ENCODE data around the gene SCFD1. TPM values are rescaled to one million over a fixed set of nuclear protein-coding genes. Genes with fewer than 3 reads are reported as not detected.

The SCFD1 gene
- total and polyA plus RNA-seq, 10 of the 15 experiments (the other 5 are each of a cell fraction or from before 2014, with no cell fraction given), result 61.5 to 98.4 (median 82.5) TPM

- TF ChIP-seq ZNF687 (IDR thresholded peaks at IDR 0.05) (no peak), ELK1 (IDR thresholded peaks at IDR 0.05; ENCODE audit: low read depth, low read length) (no peak)
Measured at GRCh38 chr14:30585204-30585603, 36.9 kb upstream of the SCFD1 start (continued).

- in situ Hi-C loops (cut with MboI) (no loop called here), intact Hi-C loops (cut with micrococcal nuclease; ENCODE audit: unreplicated experiment) (no loop called here)
- Histone ChIP-seq H2AFZ (ENCODE audit: control insufficient read depth, low read depth, low read length) (no peak overlapping the region), H3K9me3 (replicated peaks; ENCODE audit: control insufficient read depth, insufficient read depth, low read length) (peaks cover 9% of the 10 kb centered on the region; the same call in 2 of the 3 replicates), H3K27me3 (replicated peaks in 1 of 2; ENCODE audit: control insufficient read depth in 2 of 2, insufficient read depth in 2 of 2, low read length in 1 of 2) (no peaks in the 10 kb centered on the region), H3K4me1 (ENCODE audit: control insufficient read depth, insufficient read depth, low read length) (no peaks in the 10 kb centered on the region), H3K4me3 (no peak overlapping the region), H3K36me3 (ENCODE audit: control insufficient read depth in 2 of 2, insufficient read depth in 2 of 2, low read length in 1 of 2) (peaks cover 4 to 27% of the 10 kb centered on the region in 2 experiments), H3K79me2 (ENCODE audit: control insufficient read depth, insufficient read depth, low read length) (peaks cover 15% of the 10 kb centered on the region), H3K27ac (ENCODE audit: control insufficient read depth, insufficient read depth) (no peak overlapping the region), H4K20me1 (ENCODE audit: control insufficient read depth, insufficient read depth) (no peaks in the 10 kb centered on the region), H3K4me2 (ENCODE audit: control insufficient read depth, insufficient read depth) (no peak overlapping the region), H3K9ac (ENCODE audit: control insufficient read depth, insufficient read depth, low read length) (no peak overlapping the region)
- ChIA-PET POLR2A (no interaction called here), RAD21 (ENCODE audit: unreplicated experiment) (no interaction called here), CTCF (interaction anchor here (0.6 kb wide), 1 partner anchor 218 kb away, joined by 3 read pairs; no protein-coding TSS in a partner anchor), SMC1A (ENCODE audit: uncharacterized antibody, unreplicated experiment) (interaction anchor here (1.3 kb wide), 1 partner anchor 16 kb away, joined by 3 read pairs; no protein-coding TSS in a partner anchor)
- BruUV-seq (replicated peaks), result no TSS peak
- 43% methylated on average over 3 of the region's 3 CpGs for WGBS (ENCODE audit: insufficient coverage, insufficient replicate concordance, low lambda C conversion rate, missing lambda C conversion rate)
- no peak for FAIRE-seq
- ATAC-seq, result peak; percentile 30; the same call in 2 of the 3 replicates
- no peak for DNase-seq (ENCODE audit: low read depth, low spot score)
- peak; percentile 31; the same call in 1 of the 2 replicates for TF ChIP-seq JUNB (IDR thresholded peaks at IDR 0.05)
- TF ChIP-seq IRF4 (IDR thresholded peaks at IDR 0.05; ENCODE audit: low read depth, low read length), result no peak
- TF ChIP-seq NFIC (IDR thresholded peaks at IDR 0.05; ENCODE audit: low read depth, low read length), result 0 out of 2 replicates have a peak, but pooled peaks have one; percentile 32
- TF ChIP-seq SP1 (IDR thresholded peaks at IDR 0.05; ENCODE audit: low read depth, low read length), result no peak
Measured at GRCh38 chr14:30587141-30587540, 35.0 kb upstream of the SCFD1 start.
